HL-60 (cell line): ENCODE measurements around the gene RPL19.

Experiments
- POLR2AphosphoS5 ChIP-seq: IDR thresholded peaks from 2 replicates; pipeline ENCODE4 v1.6.1; 2012; ENCODE audit warnings: low read depth
- TF ChIP-seq, protein P1 (sequence below): IDR thresholded peaks from one replicate; pipeline ENCODE4 v1.5.1; 2011; ENCODE audit warnings: low read length, control low read depth, inconsistent platforms; ENCODE audit not compliant: insufficient read depth

- no peak for TF ChIP-seq POLR2AphosphoS5
- TF ChIP-seq, protein P1, sequence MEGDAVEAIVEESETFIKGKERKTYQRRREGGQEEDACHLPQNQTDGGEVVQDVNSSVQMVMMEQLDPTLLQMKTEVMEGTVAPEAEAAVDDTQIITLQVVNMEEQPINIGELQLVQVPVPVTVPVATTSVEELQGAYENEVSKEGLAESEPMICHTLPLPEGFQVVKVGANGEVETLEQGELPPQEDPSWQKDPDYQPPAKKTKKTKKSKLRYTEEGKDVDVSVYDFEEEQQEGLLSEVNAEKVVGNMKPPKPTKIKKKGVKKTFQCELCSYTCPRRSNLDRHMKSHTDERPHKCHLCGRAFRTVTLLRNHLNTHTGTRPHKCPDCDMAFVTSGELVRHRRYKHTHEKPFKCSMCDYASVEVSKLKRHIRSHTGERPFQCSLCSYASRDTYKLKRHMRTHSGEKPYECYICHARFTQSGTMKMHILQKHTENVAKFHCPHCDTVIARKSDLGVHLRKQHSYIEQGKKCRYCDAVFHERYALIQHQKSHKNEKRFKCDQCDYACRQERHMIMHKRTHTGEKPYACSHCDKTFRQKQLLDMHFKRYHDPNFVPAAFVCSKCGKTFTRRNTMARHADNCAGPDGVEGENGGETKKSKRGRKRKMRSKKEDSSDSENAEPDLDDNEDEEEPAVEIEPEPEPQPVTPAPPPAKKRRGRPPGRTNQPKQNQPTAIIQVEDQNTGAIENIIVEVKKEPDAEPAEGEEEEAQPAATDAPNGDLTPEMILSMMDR: no peak
These were observed 4.4 kb upstream of the RPL19 start for GRCh38 chr17:39195568-39196160.
